HepG2 (cell line): ENCODE measurements around the gene JPH4. TPM values are rescaled to one million over a fixed set of nuclear protein-coding genes. Genes with fewer than 3 reads are reported as not detected.

Experiments
- CCAR2 ChIP-seq: fragments of 200-400 bp; formaldehyde crosslinking; optimal IDR thresholded peaks from 2 replicates; pipeline ENCODE3; 2018; ENCODE audit warnings: low read depth, mild to moderate bottlenecking, low read length, moderate library complexity
- GLMP ChIP-seq: sonication (generic); formaldehyde crosslinking; IDR thresholded peaks from 2 replicates; pipeline ENCODE4 v1.9.0; 2021; ENCODE audit warnings: missing genetic modification reagents, mild to moderate bottlenecking, borderline replicate concordance
- JARID2 ChIP-seq: sonication (generic); formaldehyde crosslinking; IDR thresholded peaks from 2 replicates; pipeline ENCODE4 v1.8.1; 2023; ENCODE audit warnings: missing genetic modification reagents, inconsistent platforms; ENCODE audit not compliant: insufficient replicate concordance
- KLF15 ChIP-seq: sonication (generic); formaldehyde crosslinking; IDR thresholded peaks from 2 replicates; pipeline ENCODE4 v1.8.1; 2023; ENCODE audit warnings: borderline replicate concordance, mild to moderate bottlenecking, inconsistent platforms, missing genetic modification reagents, mixed read lengths
- RBAK ChIP-seq: sonication (generic); formaldehyde crosslinking; IDR thresholded peaks from 2 replicates; pipeline ENCODE4 v1.5.1; 2020; ENCODE audit warnings: mild to moderate bottlenecking, missing genetic modification reagents
- THYN1 ChIP-seq: sonication (generic); formaldehyde crosslinking; IDR thresholded peaks from 2 replicates; pipeline ENCODE4 v1.8.1; 2023; ENCODE audit warnings: low read depth, mild to moderate bottlenecking, moderate library complexity, missing genetic modification reagents, borderline replicate concordance
- TIGD3 ChIP-seq: sonication (generic); formaldehyde crosslinking; IDR thresholded peaks from 2 replicates; pipeline ENCODE4 v1.5.1; 2020; ENCODE audit warnings: mild to moderate bottlenecking, missing genetic modification reagents, borderline replicate concordance
- ZNF136 ChIP-seq: sonication (generic); formaldehyde crosslinking; IDR thresholded peaks from 2 replicates; pipeline ENCODE4 v1.8.1; 2022; ENCODE audit warnings: low read depth, mild to moderate bottlenecking, moderate library complexity, missing genetic modification reagents
- ZNF276 ChIP-seq: sonication (generic); formaldehyde crosslinking; IDR thresholded peaks from 2 replicates; pipeline ENCODE4 v1.4.0; 2020; ENCODE audit warnings: mild to moderate bottlenecking, low read depth, missing genetic modification reagents
- ZNF30 ChIP-seq: sonication (generic); formaldehyde crosslinking; IDR thresholded peaks from 2 replicates; pipeline ENCODE4 v1.5.0; 2020; ENCODE audit warnings: mild to moderate bottlenecking, missing genetic modification reagents
- ZNF652 ChIP-seq: IDR thresholded peaks from 2 replicates; pipeline ENCODE4 v1.6.1; 2016; ENCODE audit warnings: low read depth, borderline replicate concordance
- ZNF891 ChIP-seq: sonication (generic); formaldehyde crosslinking; IDR thresholded peaks from 2 replicates; pipeline ENCODE4 v1.5.0; 2020; ENCODE audit warnings: mild to moderate bottlenecking, missing genetic modification reagents
- polyA plus RNA-seq, 8 experiments: library from polyadenylated mRNA; depleted of rRNA in 3 of 8; stranded (reverse) in 7 of 8; unstranded in 1 of 8; fragments of >200 nt; fragmentation: Illumina TruSeq in 4 of 8; extraction: Trizol in 4 of 8; gene quantifications; 2 replicates each; pipeline versions ENCODE4 v1.2.1 to v1.2.3, GENCODE V29; 2011 to 2016; ENCODE audit warnings: low read depth in 4 of 8, missing spikeins in 1 of 8, mixed read lengths in 1 of 8; ENCODE audit not compliant: insufficient read depth in 1 of 8
- total RNA-seq, 5 experiments: library from RNA; depleted of rRNA; stranded (reverse); fragments of >200 nt; fragmentation: Illumina TruSeq; extraction: Trizol; gene quantifications; 2 replicates each; pipeline ENCODE4 v1.2.3, GENCODE V29; 2016; ENCODE audit warnings: low read depth in 1 of 5
- TF ChIP-seq, protein P1 (sequence below): IDR thresholded peaks from 2 replicates; pipeline ENCODE4 v1.6.1; 2016
- TF ChIP-seq, protein P2 (sequence below): sonication (generic); formaldehyde crosslinking; IDR thresholded peaks from 2 replicates; pipeline ENCODE4 v1.9.0; 2021; ENCODE audit warnings: missing genetic modification reagents, borderline replicate concordance
- TF ChIP-seq, protein P3 (sequence below): sonication (generic); formaldehyde crosslinking; IDR thresholded peaks from 2 replicates; pipeline ENCODE4 v1.5.0; 2020; ENCODE audit warnings: missing genetic modification reagents
- TF ChIP-seq, protein P4 (sequence below): sonication (generic); formaldehyde crosslinking; conservative IDR thresholded peaks from 2 replicates; pipeline ENCODE4 v1.4.0; 2020; ENCODE audit warnings: missing genetic modification reagents

JPH4 gene
- total and polyA plus RNA-seq, 2 of the 13 experiments (the other 11 are each of a cell fraction or from before 2014, with no cell fraction given): 0.08 to 0.22 TPM

DNA sequence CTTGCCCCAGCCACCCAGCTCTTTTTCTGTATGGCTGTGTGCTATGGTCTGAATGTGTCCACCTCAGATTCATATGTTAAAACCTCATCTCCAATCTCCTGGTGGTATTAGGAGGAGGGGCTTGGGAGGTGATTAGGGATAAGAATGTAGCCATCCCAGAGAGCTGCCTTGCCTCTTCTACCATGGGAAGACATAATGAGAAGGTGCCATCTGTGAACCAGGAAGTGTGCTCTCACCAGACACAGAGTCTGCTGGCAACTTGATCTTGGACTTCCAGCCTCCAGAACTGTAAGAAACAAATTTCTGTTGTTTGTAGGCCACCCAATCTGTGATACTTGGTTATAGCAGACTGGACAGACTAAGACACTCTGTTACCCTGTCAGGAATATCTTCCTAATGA, 22.8 kb upstream of the JPH4 start (continued):
- TF ChIP-seq, protein P1, sequence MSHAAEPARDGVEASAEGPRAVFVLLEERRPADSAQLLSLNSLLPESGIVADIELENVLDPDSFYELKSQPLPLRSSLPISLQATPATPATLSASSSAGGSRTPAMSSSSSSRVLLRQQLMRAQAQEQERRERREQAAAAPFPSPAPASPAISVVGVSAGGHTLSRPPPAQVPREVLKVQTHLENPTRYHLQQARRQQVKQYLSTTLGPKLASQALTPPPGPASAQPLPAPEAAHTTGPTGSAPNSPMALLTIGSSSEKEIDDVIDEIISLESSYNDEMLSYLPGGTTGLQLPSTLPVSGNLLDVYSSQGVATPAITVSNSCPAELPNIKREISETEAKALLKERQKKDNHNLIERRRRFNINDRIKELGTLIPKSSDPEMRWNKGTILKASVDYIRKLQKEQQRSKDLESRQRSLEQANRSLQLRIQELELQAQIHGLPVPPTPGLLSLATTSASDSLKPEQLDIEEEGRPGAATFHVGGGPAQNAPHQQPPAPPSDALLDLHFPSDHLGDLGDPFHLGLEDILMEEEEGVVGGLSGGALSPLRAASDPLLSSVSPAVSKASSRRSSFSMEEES (CRISPR knock-in tag): no peak
- TF ChIP-seq ZNF652 (CRISPR knock-in tag): no peak
- TF ChIP-seq ZNF276 (CRISPR knock-in tag): no peak
- 0 out of 2 replicates have a peak, but pooled peaks have one; percentile 71 for TF ChIP-seq ZNF30 (CRISPR knock-in tag)
- TF ChIP-seq, protein P2, sequence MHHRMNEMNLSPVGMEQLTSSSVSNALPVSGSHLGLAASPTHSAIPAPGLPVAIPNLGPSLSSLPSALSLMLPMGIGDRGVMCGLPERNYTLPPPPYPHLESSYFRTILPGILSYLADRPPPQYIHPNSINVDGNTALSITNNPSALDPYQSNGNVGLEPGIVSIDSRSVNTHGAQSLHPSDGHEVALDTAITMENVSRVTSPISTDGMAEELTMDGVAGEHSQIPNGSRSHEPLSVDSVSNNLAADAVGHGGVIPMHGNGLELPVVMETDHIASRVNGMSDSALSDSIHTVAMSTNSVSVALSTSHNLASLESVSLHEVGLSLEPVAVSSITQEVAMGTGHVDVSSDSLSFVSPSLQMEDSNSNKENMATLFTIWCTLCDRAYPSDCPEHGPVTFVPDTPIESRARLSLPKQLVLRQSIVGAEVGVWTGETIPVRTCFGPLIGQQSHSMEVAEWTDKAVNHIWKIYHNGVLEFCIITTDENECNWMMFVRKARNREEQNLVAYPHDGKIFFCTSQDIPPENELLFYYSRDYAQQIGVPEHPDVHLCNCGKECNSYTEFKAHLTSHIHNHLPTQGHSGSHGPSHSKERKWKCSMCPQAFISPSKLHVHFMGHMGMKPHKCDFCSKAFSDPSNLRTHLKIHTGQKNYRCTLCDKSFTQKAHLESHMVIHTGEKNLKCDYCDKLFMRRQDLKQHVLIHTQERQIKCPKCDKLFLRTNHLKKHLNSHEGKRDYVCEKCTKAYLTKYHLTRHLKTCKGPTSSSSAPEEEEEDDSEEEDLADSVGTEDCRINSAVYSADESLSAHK: no peak
- TF ChIP-seq, protein P3, sequence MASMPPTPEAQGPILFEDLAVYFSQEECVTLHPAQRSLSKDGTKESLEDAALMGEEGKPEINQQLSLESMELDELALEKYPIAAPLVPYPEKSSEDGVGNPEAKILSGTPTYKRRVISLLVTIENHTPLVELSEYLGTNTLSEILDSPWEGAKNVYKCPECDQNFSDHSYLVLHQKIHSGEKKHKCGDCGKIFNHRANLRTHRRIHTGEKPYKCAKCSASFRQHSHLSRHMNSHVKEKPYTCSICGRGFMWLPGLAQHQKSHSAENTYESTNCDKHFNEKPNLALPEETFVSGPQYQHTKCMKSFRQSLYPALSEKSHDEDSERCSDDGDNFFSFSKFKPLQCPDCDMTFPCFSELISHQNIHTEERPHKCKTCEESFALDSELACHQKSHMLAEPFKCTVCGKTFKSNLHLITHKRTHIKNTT (CRISPR knock-in tag): no peak
- no peak for TF ChIP-seq THYN1 (CRISPR knock-in tag)
- TF ChIP-seq KLF15 (CRISPR knock-in tag): no peak
- TF ChIP-seq, protein P4, sequence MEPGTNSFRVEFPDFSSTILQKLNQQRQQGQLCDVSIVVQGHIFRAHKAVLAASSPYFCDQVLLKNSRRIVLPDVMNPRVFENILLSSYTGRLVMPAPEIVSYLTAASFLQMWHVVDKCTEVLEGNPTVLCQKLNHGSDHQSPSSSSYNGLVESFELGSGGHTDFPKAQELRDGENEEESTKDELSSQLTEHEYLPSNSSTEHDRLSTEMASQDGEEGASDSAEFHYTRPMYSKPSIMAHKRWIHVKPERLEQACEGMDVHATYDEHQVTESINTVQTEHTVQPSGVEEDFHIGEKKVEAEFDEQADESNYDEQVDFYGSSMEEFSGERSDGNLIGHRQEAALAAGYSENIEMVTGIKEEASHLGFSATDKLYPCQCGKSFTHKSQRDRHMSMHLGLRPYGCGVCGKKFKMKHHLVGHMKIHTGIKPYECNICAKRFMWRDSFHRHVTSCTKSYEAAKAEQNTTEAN (CRISPR knock-in tag): no peak
- no peak for TF ChIP-seq CCAR2
- no peak for TF ChIP-seq ZNF891 (CRISPR knock-in tag)
- TF ChIP-seq RBAK: 0 out of 2 replicates have a peak, but pooled peaks have one; percentile 8
- TF ChIP-seq JARID2 (CRISPR knock-in tag): no peak
- no peak for TF ChIP-seq GLMP (CRISPR knock-in tag)
- TF ChIP-seq TIGD3 (CRISPR knock-in tag): peak; percentile 70; the same call in 1 of the 2 replicates
- TF ChIP-seq ZNF136 (CRISPR knock-in tag): no peak
